Ectodermal cell (in vitro differentiated cells): ENCODE data around the gene CILP2.

Experiments used
- H3K27ac ChIP-seq: 2 replicates; pipeline ENCODE4 v1.7.0; 2013; ENCODE audit warnings: mild to moderate bottlenecking, low read depth, low read length; ENCODE audit not compliant: insufficient read depth, poor library complexity, severe bottlenecking
- H3K27me3 ChIP-seq: 2 replicates; pipeline ENCODE4 v1.7.0; 2013; ENCODE audit warnings: mild to moderate bottlenecking, low read length; ENCODE audit not compliant: insufficient read depth, control insufficient read depth, poor library complexity, severe bottlenecking
- H3K36me3 ChIP-seq: one replicate; pipeline ENCODE4 v1.7.0; 2013; ENCODE audit warnings: low read length; ENCODE audit not compliant: control insufficient read depth, insufficient read depth
- H3K4me1 ChIP-seq: one replicate; pipeline ENCODE4 v1.7.0; 2013; ENCODE audit warnings: low read length; ENCODE audit not compliant: control insufficient read depth, insufficient read depth
- H3K4me3 ChIP-seq: 2 replicates; pipeline ENCODE4 v1.7.0; 2013; ENCODE audit warnings: low read depth, low read length, control low read depth; ENCODE audit not compliant: insufficient read depth
- H3K9me3 ChIP-seq: 2 replicates; pipeline ENCODE4 v1.7.0; 2013; ENCODE audit warnings: mild to moderate bottlenecking, low read length, moderate library complexity; ENCODE audit not compliant: control insufficient read depth
- WGBS, 2 experiments: methylation state at CpG; one replicate each; pipeline ENCODE4 v1.1.7; 2013; ENCODE audit warnings: missing lambda C conversion rate in 2 of 2; 5-methylcytosine and 5-hydroxymethylcytosine counted together

CILP2 gene

GRCh38 chr19:19520989-19521388 is 17.1 kb upstream of the CILP2 start:
- 89 to 96% methylated on average over 5 to 6 of the region's 6 CpGs for WGBS, 2 experiments
- no peaks in the 10 kb centered on the region for H3K36me3 ChIP-seq
- H3K4me3 ChIP-seq: no peak overlapping the region
- peaks cover 17% of the 10 kb centered on the region for H3K4me1 ChIP-seq
- no peaks in the 10 kb centered on the region for H3K27me3 ChIP-seq
- H3K27ac ChIP-seq: no peak overlapping the region
- H3K9me3 ChIP-seq: no peaks in the 10 kb centered on the region

- 94 to 98% methylated on average over 3 of the region's 3 CpGs for WGBS, 2 experiments
- no peaks in the 10 kb centered on the region for H3K27me3 ChIP-seq
- H3K9me3 ChIP-seq: no peaks in the 10 kb centered on the region
- H3K36me3 ChIP-seq: peaks cover 7% of the 10 kb centered on the region
- peaks cover 19% of the 10 kb centered on the region for H3K4me1 ChIP-seq
- no peak overlapping the region for H3K4me3 ChIP-seq
- no peak overlapping the region for H3K27ac ChIP-seq
Measured at GRCh38 chr19:19523177-19523576, 14.9 kb upstream of the CILP2 start.

- Histone ChIP-seq H3K4me3 (no peak overlapping the region), H3K4me1 (peaks cover 19% of the 10 kb centered on the region), H3K9me3 (no peaks in the 10 kb centered on the region), H3K27ac (no peak overlapping the region), H3K27me3 (no peaks in the 10 kb centered on the region), H3K36me3 (peaks cover 15% of the 10 kb centered on the region)
- WGBS, 2 experiments: 91 to 97% methylated on average over 7 of the region's 7 CpGs
Measured at GRCh38 chr19:19524053-19524452, 14.0 kb upstream of the CILP2 start.

GRCh38 chr19:19525611-19526380 is 12.3 kb upstream of the CILP2 start:
- 89 to 91% methylated on average over 23 of the region's 23 CpGs for WGBS, 2 experiments
- Histone ChIP-seq H3K4me1 (peaks cover 21% of the 10 kb centered on the region), H3K9me3 (no peaks in the 10 kb centered on the region), H3K27ac (no peak overlapping the region), H3K4me3 (no peak overlapping the region), H3K36me3 (peaks cover 15% of the 10 kb centered on the region), H3K27me3 (no peaks in the 10 kb centered on the region)

GRCh38 chr19:19526581-19527370 is 11.3 kb upstream of the CILP2 start:
- Histone ChIP-seq H3K4me3 (no peak overlapping the region), H3K27me3 (no peaks in the 10 kb centered on the region), H3K4me1 (peaks cover 21% of the 10 kb centered on the region), H3K9me3 (no peaks in the 10 kb centered on the region), H3K36me3 (peaks cover 15% of the 10 kb centered on the region), H3K27ac (no peak overlapping the region)
- WGBS, 2 experiments: 92 to 93% methylated on average over 27 to 28 of the region's 28 CpGs

- Histone ChIP-seq H3K36me3 (peaks cover 15% of the 10 kb centered on the region), H3K4me3 (no peak overlapping the region), H3K27ac (no peak overlapping the region), H3K27me3 (no peaks in the 10 kb centered on the region), H3K9me3 (no peaks in the 10 kb centered on the region), H3K4me1 (peaks cover 21% of the 10 kb centered on the region)
- WGBS, 2 experiments: 94 to 96% methylated on average over 9 of the region's 9 CpGs
Measured at GRCh38 chr19:19527371-19527656, 10.8 kb upstream of the CILP2 start.

- Histone ChIP-seq H3K9me3 (no peaks in the 10 kb centered on the region), H3K36me3 (peaks cover 15% of the 10 kb centered on the region), H3K27me3 (no peaks in the 10 kb centered on the region), H3K27ac (no peak overlapping the region), H3K4me1 (peaks cover 21% of the 10 kb centered on the region), H3K4me3 (no peak overlapping the region)
- 94 to 96% methylated on average over 27 of the region's 27 CpGs for WGBS, 2 experiments
Measured at GRCh38 chr19:19527674-19528625, 10.1 kb upstream of the CILP2 start.

GRCh38 chr19:19528721-19529490 is 9.2 kb upstream of the CILP2 start, which contains the start of gene YJEFN3:
Gene YJEFN3, plus strand, starts transcription at chr19:19528911. Its CDS starts 22 bp downstream, at chr19:19528933.
- H3K9me3 ChIP-seq: no peaks in the 10 kb centered on the region
- H3K36me3 ChIP-seq: peaks cover 15% of the 10 kb centered on the region
- no peak within 1 kb of the TSS for H3K4me3 ChIP-seq
- H3K4me1 ChIP-seq: peaks cover 21% of the 10 kb centered on the region
- H3K27me3 ChIP-seq: no peaks in the 10 kb centered on the region
- 87 to 88% methylated on average over 50 of the region's 50 CpGs for WGBS, 2 experiments
- H3K27ac ChIP-seq: no peak within 1 kb of the TSS

- Histone ChIP-seq H3K27me3 (no peaks in the 10 kb centered on the region), H3K27ac (no peak overlapping the region), H3K36me3 (peaks cover 15% of the 10 kb centered on the region), H3K4me3 (no peak overlapping the region), H3K9me3 (no peaks in the 10 kb centered on the region), H3K4me1 (peaks cover 22% of the 10 kb centered on the region)
- 88 to 90% methylated on average over 11 of the region's 11 CpGs for WGBS, 2 experiments
Measured at GRCh38 chr19:19529783-19530422, 8.2 kb upstream of the CILP2 start.
